CD4-positive, alpha-beta memory T cell (primary cell): ENCODE data around the gene RHOU. TPM values are rescaled to one million over a fixed set of nuclear protein-coding genes. Genes with fewer than 3 reads are reported as not detected.

Experiments used
- CTCF ChIA-PET: fragments of 350-600 bp; sonication (Branson Sonifier 250); formaldehyde crosslinking; loops from one replicate; lab custom pipeline; 2021; ENCODE audit warnings: inconsistent platforms; ENCODE audit not compliant: partially characterized antibody; lab: Charles Lee
- POLR2A ChIA-PET: fragments of 350-600 bp; sonication (Branson Sonifier 250); formaldehyde crosslinking; loops from one replicate; lab custom pipeline; 2021; ENCODE audit not compliant: partially characterized antibody; lab: Charles Lee
- DNase-seq, 5 donors: peaks; one replicate each; pipeline versions ENCODE4 v3.0.0 to v3.0.0-alpha.2; 2020 to 2022; ENCODE audit warnings: mixed read lengths in 1 of 5
- H3K27ac ChIP-seq: one replicate; pipeline ENCODE4 v1.7.0; 2013; ENCODE audit warnings: low read depth, low read length
- H3K27me3 ChIP-seq: 2 replicates; pipeline ENCODE4 v1.7.0; 2013; ENCODE audit warnings: mild to moderate bottlenecking, low read length, moderate library complexity; ENCODE audit not compliant: insufficient read depth
- H3K36me3 ChIP-seq: 2 replicates; pipeline ENCODE4 v1.7.0; 2013; ENCODE audit warnings: mild to moderate bottlenecking, low read length, moderate library complexity; ENCODE audit not compliant: insufficient read depth
- H3K4me1 ChIP-seq: 2 replicates; pipeline ENCODE4 v1.7.0; 2013; ENCODE audit warnings: mild to moderate bottlenecking, low read length, moderate library complexity; ENCODE audit not compliant: insufficient read depth
- H3K4me3 ChIP-seq, 2 donors: one replicate each; pipeline ENCODE4 v1.7.0; 2013; ENCODE audit warnings: low read length in 2 of 2, mild to moderate bottlenecking in 1 of 2
- H3K9me3 ChIP-seq, 2 donors: one replicate each; pipeline ENCODE4 v1.7.0; 2013; ENCODE audit warnings: low read length in 2 of 2, control low read depth in 1 of 2; ENCODE audit not compliant: control insufficient read depth in 1 of 2
- H3K27ac Mint-ChIP-seq, 7 donors: one replicate each; pipeline ENCODE4 v1.8.0; 2020 to 2021; ENCODE audit warnings: mixed read lengths in 7 of 7, mild to moderate bottlenecking in 6 of 7, inconsistent platforms in 3 of 7, moderate library complexity in 3 of 7
- H3K27me3 Mint-ChIP-seq, 2 donors: one replicate each; pipeline ENCODE4 v1.8.0; 2020 to 2021; ENCODE audit warnings: mixed read lengths in 2 of 2
- H3K36me3 Mint-ChIP-seq, 2 donors: one replicate each; pipeline ENCODE4 v1.8.0; 2020 to 2021; ENCODE audit warnings: mixed read lengths in 2 of 2, inconsistent platforms in 1 of 2, mild to moderate bottlenecking in 1 of 2
- H3K4me1 Mint-ChIP-seq, 4 donors: one replicate each; pipeline ENCODE4 v1.8.0; 2020 to 2021; ENCODE audit warnings: mixed read lengths in 4 of 4, mild to moderate bottlenecking in 1 of 4
- H3K4me3 Mint-ChIP-seq, 8 donors: one replicate each; pipeline ENCODE4 v1.8.0; 2020 to 2021; ENCODE audit warnings: mixed read lengths in 8 of 8, mild to moderate bottlenecking in 7 of 8, moderate library complexity in 6 of 8, inconsistent platforms in 3 of 8
- H3K9me3 Mint-ChIP-seq, 8 donors: one replicate each; pipeline ENCODE4 v1.8.0; 2020 to 2021; ENCODE audit warnings: mixed read lengths in 8 of 8, mild to moderate bottlenecking in 5 of 8, inconsistent platforms in 3 of 8, moderate library complexity in 1 of 8
- intact Hi-C: fragments of 100-400 bp; cut with micrococcal nuclease; formaldehyde crosslinking; loops from one replicate; pipeline ENCODE4 v1.15.1; 2023
- polyA plus RNA-seq, 2 donors: library from polyadenylated mRNA; unstranded; fragments of 300-500 nt; fragmentation: Illumina TruSeq; gene quantifications; one replicate each; pipeline ENCODE4 v1.2.3, GENCODE V29; 2021
- total RNA-seq, 2 experiments: library from RNA; stranded (reverse); gene quantifications; one replicate each; pipeline ENCODE4 v1.2.3, GENCODE V29; 2021

The RHOU gene
- total and polyA plus RNA-seq, 4 experiments from 2014 or later, result 0.29 to 4.1 (median 2.0) TPM

- ChIA-PET CTCF (interaction anchor here (0.8 to 2.1 kb wide), 4 partner anchors 9 to 486 kb away, joined by 3 to 7 read pairs (median 3); partner anchors contain the start of gene RHOU), POLR2A (no interaction called here)
- DNase-seq, result no peak
- Mint-ChIP-seq H3K27me3 (no peaks in the 10 kb centered on the region), H3K36me3 (peaks cover 29 to 31% of the 10 kb centered on the region in 2 donors), H3K4me3 (no peak overlapping the region), H3K4me1 (peaks cover 17 to 42% (median 21%) of the 10 kb centered on the region in 4 donors), H3K27ac (peak overlapping the region in 1 of 7 donors; percentile 2), H3K9me3 (no peaks in the 10 kb centered on the region)
- H3K4me3 ChIP-seq, result no peak overlapping the region
- no peak overlapping the region for H3K27ac ChIP-seq
- intact Hi-C loops, result no loop called here
- H3K4me1 ChIP-seq, result peaks cover 18% of the 10 kb centered on the region
- H3K9me3 ChIP-seq, result no peaks in the 10 kb centered on the region
- H3K27me3 ChIP-seq, result no peaks in the 10 kb centered on the region
- H3K36me3 ChIP-seq, result peaks cover 4% of the 10 kb centered on the region
Observed at GRCh38 chr1:228744356-228744755, 9.1 kb downstream of the RHOU start.

- no peak overlapping the region for H3K27ac ChIP-seq
- H3K4me1 ChIP-seq, result peaks cover 18% of the 10 kb centered on the region
- Mint-ChIP-seq H3K27me3 (no peaks in the 10 kb centered on the region), H3K9me3 (no peaks in the 10 kb centered on the region), H3K4me3 (no peak overlapping the region), H3K4me1 (peaks cover 12 to 36% (median 19%) of the 10 kb centered on the region in 4 donors), H3K36me3 (peaks cover 28 to 29% of the 10 kb centered on the region in 2 donors), H3K27ac (no peak overlapping the region)
- H3K9me3 ChIP-seq, result no peaks in the 10 kb centered on the region
- intact Hi-C loops, result no loop called here
- H3K4me3 ChIP-seq, result no peak overlapping the region
- ChIA-PET CTCF (interaction anchor here (0.8 kb wide), 1 partner anchor 10 kb away, joined by 3 read pairs; the partner anchor contains the start of gene RHOU), POLR2A (no interaction called here)
- peaks cover 4% of the 10 kb centered on the region for H3K36me3 ChIP-seq
- H3K27me3 ChIP-seq, result no peaks in the 10 kb centered on the region
- no peak for DNase-seq
Observed at GRCh38 chr1:228744918-228745317, 9.6 kb downstream of the RHOU start.

GRCh38 chr1:228745497-228745896 is 10.2 kb downstream of the RHOU start:
- H3K4me3 ChIP-seq, result no peak overlapping the region
- no peak for DNase-seq
- H3K27me3 Mint-ChIP-seq, result no peaks in the 10 kb centered on the region
- H3K4me3 Mint-ChIP-seq, result no peak overlapping the region
- H3K4me1 Mint-ChIP-seq, result peaks cover 11 to 33% (median 19%) of the 10 kb centered on the region in 4 donors
- peaks cover 4% of the 10 kb centered on the region for H3K36me3 ChIP-seq
- H3K27ac ChIP-seq, result no peak overlapping the region
- H3K36me3 Mint-ChIP-seq, result peaks cover 27% of the 10 kb centered on the region in 2 donors
- intact Hi-C loops, result no loop called here
- H3K9me3 Mint-ChIP-seq, result no peaks in the 10 kb centered on the region
- peaks cover 18% of the 10 kb centered on the region for H3K4me1 ChIP-seq
- no peaks in the 10 kb centered on the region for H3K9me3 ChIP-seq
- ChIA-PET CTCF (interaction anchor here (0.6 kb wide), 1 partner anchor 316 kb away, joined by 3 read pairs; no protein-coding TSS in a partner anchor), POLR2A (no interaction called here)
- H3K27me3 ChIP-seq, result no peaks in the 10 kb centered on the region
- H3K27ac Mint-ChIP-seq, result peak overlapping the region in 1 of 7 donors; percentile 7

DNA sequence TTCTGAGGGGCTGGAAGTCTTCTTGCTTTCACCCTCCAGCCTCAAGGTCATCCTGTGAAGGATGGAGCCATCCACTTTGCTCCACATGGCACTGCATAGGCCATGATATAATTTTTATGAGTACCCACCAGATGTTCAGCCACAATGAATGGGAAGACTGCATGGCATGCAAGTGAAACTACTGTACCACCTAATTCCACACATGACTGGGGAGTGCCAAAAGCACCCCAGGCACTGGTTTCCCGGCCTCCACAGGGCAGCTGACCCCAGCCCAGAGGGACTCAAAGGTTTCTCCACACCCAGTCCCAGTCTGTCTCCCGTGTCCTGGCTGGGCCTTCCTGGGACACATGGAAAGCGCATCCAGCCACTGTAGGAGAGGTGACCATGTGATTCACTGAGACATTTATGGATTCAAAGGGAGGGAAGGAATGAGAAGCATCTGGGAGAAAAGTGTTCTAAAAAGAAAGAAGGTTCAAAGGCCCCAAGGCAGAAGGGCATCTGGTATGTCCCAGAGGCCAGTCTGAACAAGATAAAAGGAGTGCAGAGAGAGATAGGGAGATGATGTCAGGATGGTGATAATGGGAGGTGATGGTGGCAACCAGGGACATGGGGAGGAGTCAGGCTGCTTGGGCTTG is 12.1 kb downstream of the RHOU start:
- H3K4me1 Mint-ChIP-seq, result peaks cover 11 to 25% (median 14%) of the 10 kb centered on the region in 4 donors
- peak overlapping the region in 2 of 7 donors; percentile 18 to 32 for H3K27ac Mint-ChIP-seq
- peaks cover 0 to 2% of the 10 kb centered on the region in 2 donors for H3K27me3 Mint-ChIP-seq
- Histone ChIP-seq H3K36me3 (peaks cover 4% of the 10 kb centered on the region), H3K27me3 (no peaks in the 10 kb centered on the region), H3K27ac (no peak overlapping the region), H3K4me3 (no peak overlapping the region), H3K4me1 (peaks cover 18% of the 10 kb centered on the region), H3K9me3 (no peaks in the 10 kb centered on the region)
- no peak for DNase-seq
- H3K9me3 Mint-ChIP-seq, result no peaks in the 10 kb centered on the region
- peaks cover 20 to 21% of the 10 kb centered on the region in 2 donors for H3K36me3 Mint-ChIP-seq
- CTCF ChIA-PET, result interaction anchor here (1.5 kb wide), 1 partner anchor 11 kb away, joined by 4 read pairs; no protein-coding TSS in a partner anchor
- POLR2A ChIA-PET, result interaction anchor here (1.5 to 1.6 kb wide), 3 partner anchors 10 to 47 kb away, joined by 3 to 4 read pairs (median 4); no protein-coding TSS in a partner anchor
- intact Hi-C loops, result no loop called here
- no peak overlapping the region for H3K4me3 Mint-ChIP-seq

DNA sequence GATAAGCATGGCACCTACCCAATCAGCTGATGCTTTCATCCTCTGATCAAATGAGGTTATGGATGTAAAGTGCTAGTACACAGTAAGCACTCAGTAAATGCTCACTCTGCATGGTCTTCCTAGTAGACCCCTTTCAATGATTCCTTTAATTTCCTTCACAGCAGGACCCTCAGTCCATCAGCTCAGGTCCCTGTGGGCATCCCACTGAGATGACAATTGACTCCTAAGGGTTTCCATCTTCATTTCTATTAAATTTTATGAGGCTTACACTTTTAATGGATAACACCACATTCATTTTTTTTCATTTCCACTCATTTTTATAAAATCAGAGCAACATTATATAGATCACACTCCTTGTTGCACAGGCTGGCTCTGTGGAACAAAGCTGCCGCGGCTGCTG is 12.8 kb downstream of the RHOU start:
- Histone ChIP-seq H3K36me3 (peaks cover 4% of the 10 kb centered on the region), H3K27me3 (no peaks in the 10 kb centered on the region), H3K27ac (no peak overlapping the region), H3K4me3 (no peak overlapping the region), H3K9me3 (no peaks in the 10 kb centered on the region), H3K4me1 (peaks cover 18% of the 10 kb centered on the region)
- Mint-ChIP-seq H3K27me3 (peaks cover 0 to 2% of the 10 kb centered on the region in 2 donors), H3K4me3 (peak overlapping the region in 1 of 8 donors; percentile 28), H3K36me3 (peaks cover 15 to 17% of the 10 kb centered on the region in 2 donors), H3K27ac (peak overlapping the region in 4 of 7 donors; percentile 5 to 74 (median 28)), H3K9me3 (no peaks in the 10 kb centered on the region), H3K4me1 (peaks cover 11 to 21% (median 14%) of the 10 kb centered on the region in 4 donors)
- DNase-seq, result no peak
- intact Hi-C loops, result no loop called here
- ChIA-PET CTCF (interaction anchor here (1.5 kb wide), 1 partner anchor 12 kb away, joined by 4 read pairs; no protein-coding TSS in a partner anchor), POLR2A (interaction anchor here (1.5 to 1.6 kb wide), 3 partner anchors 11 to 46 kb away, joined by 3 to 4 read pairs (median 4); no protein-coding TSS in a partner anchor)

DNA sequence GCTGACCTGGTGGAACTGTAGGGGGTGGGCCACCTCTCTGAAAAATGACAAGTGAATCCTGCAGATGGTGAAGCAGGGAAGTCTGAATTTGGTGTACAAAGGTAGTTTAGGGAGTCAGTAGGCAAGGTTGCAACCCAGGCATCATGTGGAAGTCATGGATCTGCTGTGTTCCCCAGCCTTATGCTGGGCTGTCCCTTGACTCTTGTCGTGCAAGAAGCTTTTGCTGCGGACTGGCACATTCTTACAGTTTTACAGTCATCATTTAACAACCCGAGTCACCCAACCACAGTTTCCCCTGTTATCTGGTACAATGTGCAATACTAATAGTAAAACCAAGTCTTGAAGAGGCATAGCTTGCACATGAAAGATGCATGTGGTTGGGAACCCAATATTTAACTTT is 13.2 kb downstream of the RHOU start:
- H3K36me3 ChIP-seq, result peaks cover 2% of the 10 kb centered on the region
- no peaks in the 10 kb centered on the region for H3K27me3 ChIP-seq
- no peak overlapping the region for H3K27ac ChIP-seq
- peak overlapping the region in 4 of 7 donors; percentile 5 to 74 (median 28) for H3K27ac Mint-ChIP-seq
- CTCF ChIA-PET, result interaction anchor here (1.5 kb wide), 1 partner anchor 12 kb away, joined by 4 read pairs; no protein-coding TSS in a partner anchor
- intact Hi-C loops, result no loop called here
- H3K9me3 ChIP-seq, result no peaks in the 10 kb centered on the region
- peaks cover 11 to 23% (median 13%) of the 10 kb centered on the region in 4 donors for H3K4me1 Mint-ChIP-seq
- H3K4me1 ChIP-seq, result peaks cover 18% of the 10 kb centered on the region
- H3K4me3 ChIP-seq, result no peak overlapping the region
- peaks cover 11 to 13% of the 10 kb centered on the region in 2 donors for H3K36me3 Mint-ChIP-seq
- POLR2A ChIA-PET, result interaction anchor here (1.5 to 1.6 kb wide), 3 partner anchors 11 to 46 kb away, joined by 3 to 4 read pairs (median 4); no protein-coding TSS in a partner anchor
- H3K4me3 Mint-ChIP-seq, result peak overlapping the region in 2 of 8 donors; percentile 9 to 28
- DNase-seq, result no peak
- no peaks in the 10 kb centered on the region for H3K9me3 Mint-ChIP-seq
- H3K27me3 Mint-ChIP-seq, result peaks cover 0 to 2% of the 10 kb centered on the region in 2 donors

DNA sequence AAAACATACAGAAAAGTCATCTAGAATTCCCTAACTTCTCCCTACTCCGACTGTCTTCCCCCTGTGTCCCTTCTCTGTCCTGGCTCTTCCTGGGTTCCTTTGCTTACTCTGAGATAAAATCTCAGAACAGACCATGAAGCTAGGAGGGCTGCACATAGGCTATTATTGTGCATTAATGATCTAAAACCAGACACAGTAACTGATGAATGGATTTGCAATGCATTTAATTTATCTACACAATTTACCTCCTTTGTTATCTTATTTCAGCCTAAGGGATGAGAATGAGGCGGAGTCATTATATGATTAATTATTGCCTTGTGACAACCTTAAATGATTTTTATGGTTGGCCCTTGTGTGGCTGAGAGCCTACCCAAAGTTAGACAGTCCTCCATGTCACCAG is 14.5 kb downstream of the RHOU start:
- Mint-ChIP-seq H3K27ac (no peak overlapping the region), H3K4me1 (peaks cover 11 to 26% (median 13%) of the 10 kb centered on the region in 4 donors), H3K36me3 (peaks cover 0 to 4% of the 10 kb centered on the region in 2 donors), H3K4me3 (peak overlapping the region in 1 of 8 donors; percentile 41), H3K27me3 (peaks cover 0 to 8% of the 10 kb centered on the region in 2 donors), H3K9me3 (no peaks in the 10 kb centered on the region)
- ChIA-PET POLR2A (interaction anchor here (1.6 kb wide), 1 partner anchor 12 kb away, joined by 3 read pairs; no protein-coding TSS in a partner anchor), CTCF (no interaction called here)
- no peaks in the 10 kb centered on the region for H3K9me3 ChIP-seq
- H3K4me1 ChIP-seq, result peaks cover 18% of the 10 kb centered on the region
- no peak overlapping the region for H3K27ac ChIP-seq
- DNase-seq, result no peak
- H3K36me3 ChIP-seq, result no peaks in the 10 kb centered on the region
- H3K27me3 ChIP-seq, result no peaks in the 10 kb centered on the region
- no peak overlapping the region for H3K4me3 ChIP-seq
- intact Hi-C loops, result no loop called here
